ENCODE results near the gene ADD3. TPM values are rescaled to one million over a fixed set of nuclear protein-coding genes. Genes with fewer than 3 reads are reported as not detected.

Gene ADD3
- total RNA-seq, 3 donors from 2014 or later = 109 to 165 (median 141) TPM

DNA sequence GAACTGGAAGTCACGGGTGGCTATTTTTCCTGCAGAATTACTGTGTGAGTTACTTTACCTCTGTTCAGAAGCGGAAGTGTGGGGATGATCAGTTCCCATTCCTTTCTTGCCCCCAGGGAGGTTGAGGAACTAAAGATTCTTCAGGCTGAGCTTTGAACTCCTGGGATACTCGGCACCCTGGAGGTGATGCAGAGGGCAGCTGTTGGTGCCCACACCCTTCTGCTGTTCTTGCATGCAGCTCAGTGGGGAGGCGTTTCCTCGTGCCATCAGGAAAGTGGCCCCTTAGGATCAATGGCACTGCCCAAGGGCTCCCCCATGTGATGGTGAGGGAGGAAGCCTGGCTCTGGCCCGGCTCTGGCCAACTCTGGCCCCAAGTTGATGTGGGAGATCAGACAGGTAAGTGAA is 155.0 kb downstream of the ADD3 start:
- intact Hi-C loops (cut with DNase I, micrococcal nuclease) = no loop called here
- Histone ChIP-seq H3K4me1 (ENCODE audit: low read depth) (peaks cover 19% of the 10 kb centered on the region), H3K36me3 (ENCODE audit: low read depth) (no peaks in the 10 kb centered on the region), H3K9me3 (no peaks in the 10 kb centered on the region), H3K4me3 (no peak overlapping the region)
- peak; percentile 77 for ATAC-seq
- no peak for TF ChIP-seq CTCF (IDR thresholded peaks at IDR 0.05)
- no peak for DNase-seq

- no peaks in the 10 kb centered on the region for H3K9me3 ChIP-seq
- ATAC-seq = peak; percentile 74
- H3K4me3 ChIP-seq = no peak overlapping the region
- intact Hi-C loops (cut with DNase I, micrococcal nuclease) = no loop called here
- H3K36me3 ChIP-seq (ENCODE audit: low read depth) = no peaks in the 10 kb centered on the region
- peaks cover 21% of the 10 kb centered on the region for H3K4me1 ChIP-seq (ENCODE audit: low read depth)
- no peak for DNase-seq
- TF ChIP-seq CTCF (IDR thresholded peaks at IDR 0.05) = no peak
Measured at GRCh38 chr10:110163192-110163773, 155.5 kb downstream of the ADD3 start.

DNA sequence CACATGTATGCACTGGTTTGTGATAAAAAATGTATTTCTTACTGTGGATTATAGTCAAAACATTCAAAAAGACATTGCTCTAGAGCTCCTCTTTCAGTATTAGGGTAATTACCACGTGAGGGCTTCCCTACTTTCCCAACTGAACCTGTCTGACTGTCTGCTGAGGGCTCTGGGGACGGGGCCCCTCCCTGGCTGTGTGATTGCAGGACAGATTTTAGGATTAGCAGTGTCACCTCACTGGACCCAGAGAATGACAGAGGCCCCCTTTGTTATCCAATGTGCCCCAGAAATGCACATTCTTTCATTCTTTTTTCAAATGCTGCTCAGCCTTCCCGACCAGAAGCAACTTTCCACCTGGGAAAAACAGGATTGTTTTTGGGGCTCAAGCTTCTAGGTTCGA is 156.1 kb downstream of the ADD3 start:
- ATAC-seq = no peak
- intact Hi-C loops (cut with DNase I, micrococcal nuclease) = no loop called here
- H3K4me1 ChIP-seq (ENCODE audit: low read depth) = peaks cover 26% of the 10 kb centered on the region
- no peak overlapping the region for H3K4me3 ChIP-seq
- no peaks in the 10 kb centered on the region for H3K9me3 ChIP-seq
- no peak for TF ChIP-seq CTCF (IDR thresholded peaks at IDR 0.05)
- no peaks in the 10 kb centered on the region for H3K36me3 ChIP-seq (ENCODE audit: low read depth)
- DNase-seq = no peak

DNA sequence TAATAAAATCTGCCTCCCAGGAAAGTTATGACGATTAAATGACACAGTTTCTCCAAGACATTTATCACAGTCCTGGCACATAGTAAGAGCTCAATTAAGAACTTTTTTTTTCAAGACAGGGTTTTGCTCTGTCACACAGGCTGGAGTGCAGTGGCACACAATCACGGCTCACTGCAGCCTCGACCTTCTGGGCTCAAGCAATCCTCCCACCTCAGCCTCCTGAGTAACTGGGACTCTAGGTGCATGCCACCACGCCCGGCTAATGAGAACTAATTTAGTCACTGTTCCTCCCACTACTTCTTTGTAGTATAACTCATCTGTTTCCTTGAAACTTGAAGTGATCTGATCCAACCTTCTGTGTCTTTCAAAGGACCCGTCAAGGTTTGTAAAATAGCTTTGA is 157.5 kb downstream of the ADD3 start:
- Histone ChIP-seq H3K4me3 (no peak overlapping the region), H3K36me3 (ENCODE audit: low read depth) (no peaks in the 10 kb centered on the region), H3K9me3 (no peaks in the 10 kb centered on the region), H3K4me1 (ENCODE audit: low read depth) (peaks cover 34% of the 10 kb centered on the region)
- no peak for TF ChIP-seq CTCF (IDR thresholded peaks at IDR 0.05)
- ATAC-seq (no peak), DNase-seq (no peak)
- intact Hi-C loops (cut with DNase I, micrococcal nuclease) = no loop called here

- Histone ChIP-seq H3K36me3 (ENCODE audit: low read depth) (no peaks in the 10 kb centered on the region), H3K9me3 (no peaks in the 10 kb centered on the region), H3K4me3 (no peak overlapping the region), H3K4me1 (ENCODE audit: low read depth) (peaks cover 39% of the 10 kb centered on the region)
- DNase-seq (no peak), ATAC-seq (no peak)
- intact Hi-C loops (cut with DNase I, micrococcal nuclease) = no loop called here
- no peak for TF ChIP-seq CTCF (IDR thresholded peaks at IDR 0.05)
Measured at GRCh38 chr10:110167149-110167548, 159.4 kb downstream of the ADD3 start.
